Thyroid gland (tissue), 4 donors: ENCODE measurements around the gene SLC39A8.

Source experiments
- CTCF ChIP-seq, 6 experiments: fragments of 200-600 bp in 3 of 6; fragments of 450-650 bp in 3 of 6; sonication (generic) in 3 of 6; IDR thresholded peaks; one replicate each; pipeline ENCODE4 v1.5.1; 2016 to 2019; ENCODE audit warnings: antibody characterized with exemption in 6 of 6, mild to moderate bottlenecking in 2 of 6, inconsistent platforms in 1 of 6, moderate library complexity in 1 of 6
- POLR2A ChIP-seq, 2 donors: fragments of 450-650 bp; IDR thresholded peaks; one replicate each; pipeline ENCODE4 v1.6.1; 2017; ENCODE audit warnings: antibody characterized with exemption in 2 of 2, mild to moderate bottlenecking in 2 of 2, moderate library complexity in 1 of 2

GRCh38 chr4:102335616-102336015 is 9.7 kb downstream of the SLC39A8 start:
- no peak for TF ChIP-seq CTCF (IDR thresholded peaks at IDR 0.05)
- TF ChIP-seq POLR2A (IDR thresholded peaks at IDR 0.05) = no peak
